Measurements from ENCODE around the gene ACIN1. TPM values are rescaled to one million over a fixed set of nuclear protein-coding genes. Genes with fewer than 3 reads are reported as not detected.
A peak's percentile ranks its signal among the peaks of the same experiment; 100 is the strongest.

ACIN1 gene
- total RNA-seq, 1 donor from 2014 or later, result 184 TPM

DNA sequence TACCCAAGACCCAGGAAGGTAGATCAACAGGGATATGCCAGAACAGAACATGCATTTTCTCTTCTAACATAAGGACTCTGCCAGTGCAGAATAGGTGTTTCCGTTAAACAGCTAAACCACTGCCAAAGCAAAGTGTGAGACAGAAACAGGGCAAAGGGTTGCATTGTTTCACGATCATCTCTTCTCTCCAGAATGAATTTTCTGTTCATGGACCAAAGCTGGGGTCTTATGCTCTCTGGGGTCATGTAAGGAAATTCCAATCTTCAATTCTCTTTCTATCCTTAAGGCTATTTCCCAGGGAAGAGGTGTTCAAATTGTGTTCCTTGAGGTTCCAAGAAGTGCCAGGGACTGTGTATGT is 71.2 kb downstream of the ACIN1 start:
- no peak for DNase-seq (ENCODE audit: low spot score)
- Mint-ChIP-seq H3K36me3 (peaks cover 26% of the 10 kb centered on the region), H3K27ac (peak overlapping the region; percentile 23), H3K4me1 (peaks cover 30% of the 10 kb centered on the region), H3K9me3 (no peaks in the 10 kb centered on the region), H3K4me3 (no peak overlapping the region), H3K27me3 (ENCODE audit: insufficient read depth, low read depth) (no peaks in the 10 kb centered on the region)
- TF ChIP-seq EZH2 (IDR thresholded peaks at IDR 0.05) (no peak), EZH2phosphoT487 (IDR thresholded peaks at IDR 0.05) (no peak)
- peaks cover 60% of the 10 kb centered on the region for H3F3A ChIP-seq (ENCODE audit: low read depth)
- H3K9ac ChIP-seq, result no peak overlapping the region
- H3K4me1 ChIP-seq, result peaks cover 38% of the 10 kb centered on the region
- no peaks in the 10 kb centered on the region for H3K36me3 ChIP-seq
- peaks cover 5% of the 10 kb centered on the region for H4K20me1 ChIP-seq (ENCODE audit: low read depth)
- peaks cover 12% of the 10 kb centered on the region for H3K79me2 ChIP-seq (ENCODE audit: low read depth)
- no peak overlapping the region for H3K27ac ChIP-seq
- H3K9me3 ChIP-seq (ENCODE audit: low read depth), result no peaks in the 10 kb centered on the region
- H3K4me3 ChIP-seq, result no peak overlapping the region
- H2AFZ ChIP-seq (replicated peaks), result no peak overlapping the region
- H3K27me3 ChIP-seq, result no peaks in the 10 kb centered on the region
- no peak overlapping the region for H3K4me2 ChIP-seq

DNA sequence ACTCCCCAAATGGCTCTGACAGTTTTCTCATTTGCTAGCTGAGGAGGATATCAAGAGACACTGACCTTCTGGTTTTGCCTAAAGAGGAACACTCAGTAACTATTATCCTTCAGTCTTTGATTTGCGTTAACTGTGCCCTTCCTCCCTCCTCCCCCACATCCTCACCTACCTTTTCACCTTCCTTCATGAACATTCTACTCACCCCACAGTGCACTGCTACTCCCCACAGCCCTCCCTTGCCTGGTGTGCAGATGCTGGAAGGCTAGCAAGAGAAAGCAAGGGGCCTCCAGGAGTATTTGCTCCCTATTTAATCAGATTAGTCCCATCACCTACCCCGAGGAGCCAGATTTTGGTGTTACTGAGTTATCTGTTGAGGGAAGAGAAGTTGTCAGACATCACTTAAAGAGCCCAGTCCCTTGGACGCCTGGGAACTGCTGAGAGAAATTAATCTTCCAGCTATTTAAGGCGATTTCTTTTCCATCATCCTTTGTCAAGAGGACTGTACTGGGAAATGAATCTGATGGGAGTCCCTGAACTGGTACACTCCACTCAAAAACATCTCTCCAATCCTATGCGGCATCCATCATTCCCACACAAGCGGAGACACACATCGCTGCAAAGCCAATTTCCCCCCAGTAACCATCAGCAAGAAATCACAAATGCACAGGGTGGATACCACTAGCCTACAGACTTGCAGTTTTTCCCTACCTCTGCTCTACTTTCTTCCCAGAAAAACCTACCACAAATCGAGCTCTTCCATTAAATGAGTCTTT is 71.7 kb downstream of the ACIN1 start:
- TF ChIP-seq EZH2phosphoT487 (IDR thresholded peaks at IDR 0.05) (no peak), EZH2 (IDR thresholded peaks at IDR 0.05) (no peak), CTCF (IDR thresholded peaks at IDR 0.05) (no peak)
- peak overlapping the region; percentile 13 for H3K27ac ChIP-seq
- H3K36me3 ChIP-seq, result no peaks in the 10 kb centered on the region
- peaks cover 4% of the 10 kb centered on the region for H4K20me1 ChIP-seq (ENCODE audit: low read depth)
- no peak overlapping the region for H2AFZ ChIP-seq (replicated peaks)
- no peaks in the 10 kb centered on the region for H3K9me3 ChIP-seq (ENCODE audit: low read depth)
- peaks cover 55% of the 10 kb centered on the region for H3F3A ChIP-seq (ENCODE audit: low read depth)
- H3K4me1 ChIP-seq, result peaks cover 39% of the 10 kb centered on the region
- no peak for DNase-seq (ENCODE audit: low spot score)
- H3K4me2 ChIP-seq, result no peak overlapping the region
- H3K27me3 ChIP-seq, result no peaks in the 10 kb centered on the region
- Mint-ChIP-seq H3K9me3 (no peaks in the 10 kb centered on the region), H3K27me3 (ENCODE audit: insufficient read depth, low read depth) (no peaks in the 10 kb centered on the region), H3K4me3 (peak overlapping the region; percentile 25), H3K27ac (peak overlapping the region; percentile 23), H3K36me3 (peaks cover 24% of the 10 kb centered on the region), H3K4me1 (peaks cover 30% of the 10 kb centered on the region)
- H3K9ac ChIP-seq, result no peak overlapping the region
- H3K79me2 ChIP-seq (ENCODE audit: low read depth), result peaks cover 7% of the 10 kb centered on the region
- no peak overlapping the region for H3K4me3 ChIP-seq

DNA sequence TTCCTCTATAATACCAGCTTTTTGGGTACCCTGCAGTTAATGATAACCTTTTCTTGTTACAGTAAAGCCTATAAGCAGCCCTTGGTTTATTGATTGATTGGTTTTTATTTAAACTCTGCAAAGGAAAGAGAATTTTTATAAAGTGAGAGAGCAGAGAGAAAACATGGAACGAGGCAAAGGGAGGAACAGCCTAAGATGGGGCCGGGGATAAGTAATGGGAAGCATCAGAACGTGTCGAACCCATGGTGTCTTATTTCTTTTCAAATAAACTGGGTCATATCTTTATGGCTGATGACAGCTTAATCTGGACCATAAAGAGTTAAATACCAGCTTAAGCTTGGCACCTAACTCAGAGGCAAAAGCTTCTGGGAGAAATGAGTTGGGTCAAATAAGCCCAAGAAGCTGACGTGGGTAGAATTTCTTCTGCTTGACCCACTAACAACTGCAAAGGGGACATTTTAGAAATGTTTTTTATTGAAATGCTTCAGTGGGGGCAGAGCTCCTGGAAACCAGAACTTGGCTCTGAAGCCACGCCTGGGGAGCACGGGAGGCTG is 73.0 kb downstream of the ACIN1 start:
- H3F3A ChIP-seq (ENCODE audit: low read depth), result peaks cover 51% of the 10 kb centered on the region
- H3K27ac Mint-ChIP-seq, result no peak overlapping the region
- no peaks in the 10 kb centered on the region for H4K20me1 ChIP-seq (ENCODE audit: low read depth)
- H3K9me3 Mint-ChIP-seq, result no peaks in the 10 kb centered on the region
- no peaks in the 10 kb centered on the region for H3K27me3 ChIP-seq
- H3K27ac ChIP-seq, result no peak overlapping the region
- no peak for TF ChIP-seq EZH2phosphoT487 (IDR thresholded peaks at IDR 0.05)
- no peak for TF ChIP-seq CTCF (IDR thresholded peaks at IDR 0.05)
- no peak for TF ChIP-seq EZH2 (IDR thresholded peaks at IDR 0.05)
- H3K4me1 ChIP-seq, result peaks cover 44% of the 10 kb centered on the region
- H3K9me3 ChIP-seq (ENCODE audit: low read depth), result no peaks in the 10 kb centered on the region
- no peak overlapping the region for H3K4me2 ChIP-seq
- peaks cover 30% of the 10 kb centered on the region for H3K4me1 Mint-ChIP-seq
- peaks cover 18% of the 10 kb centered on the region for H3K36me3 Mint-ChIP-seq
- no peak overlapping the region for H3K4me3 Mint-ChIP-seq
- DNase-seq (ENCODE audit: low spot score), result no peak
- H3K27me3 Mint-ChIP-seq (ENCODE audit: insufficient read depth, low read depth), result no peaks in the 10 kb centered on the region
- H3K9ac ChIP-seq, result no peak overlapping the region
- H2AFZ ChIP-seq (replicated peaks), result no peak overlapping the region
- H3K4me3 ChIP-seq, result no peak overlapping the region
- no peaks in the 10 kb centered on the region for H3K79me2 ChIP-seq (ENCODE audit: low read depth)
- no peaks in the 10 kb centered on the region for H3K36me3 ChIP-seq

DNA sequence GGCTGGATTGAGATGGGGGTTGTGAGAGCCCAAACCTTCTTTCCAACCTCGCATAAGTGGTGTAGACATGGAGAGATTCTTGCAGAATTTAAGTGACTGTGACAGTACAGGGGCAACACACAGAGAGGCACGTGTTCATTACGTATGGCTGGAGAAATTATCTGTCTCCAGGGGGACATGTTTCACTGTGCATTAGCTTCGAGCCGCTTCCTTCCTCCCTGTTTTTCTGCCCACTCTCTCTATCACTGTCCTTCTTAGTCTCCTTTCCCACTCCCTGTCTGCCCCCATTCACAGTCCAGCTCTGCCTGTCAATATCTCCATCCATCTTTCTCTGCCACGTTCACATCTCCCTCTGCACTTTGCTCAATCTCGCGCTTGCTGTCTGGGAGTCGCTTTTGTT is 73.5 kb downstream of the ACIN1 start:
- no peak overlapping the region for H3K4me3 ChIP-seq
- Mint-ChIP-seq H3K4me1 (peaks cover 30% of the 10 kb centered on the region), H3K27ac (peak overlapping the region; percentile 45), H3K36me3 (peaks cover 18% of the 10 kb centered on the region), H3K9me3 (no peaks in the 10 kb centered on the region), H3K4me3 (no peak overlapping the region), H3K27me3 (ENCODE audit: insufficient read depth, low read depth) (no peaks in the 10 kb centered on the region)
- TF ChIP-seq EZH2phosphoT487 (IDR thresholded peaks at IDR 0.05) (no peak), EZH2 (IDR thresholded peaks at IDR 0.05) (no peak), CTCF (IDR thresholded peaks at IDR 0.05) (no peak)
- peak overlapping the region; percentile 54 for H3K27ac ChIP-seq
- no peaks in the 10 kb centered on the region for H3K36me3 ChIP-seq
- peaks cover 51% of the 10 kb centered on the region for H3F3A ChIP-seq (ENCODE audit: low read depth)
- no peaks in the 10 kb centered on the region for H3K9me3 ChIP-seq (ENCODE audit: low read depth)
- H3K4me1 ChIP-seq, result peaks cover 44% of the 10 kb centered on the region
- no peaks in the 10 kb centered on the region for H3K27me3 ChIP-seq
- no peak overlapping the region for H3K4me2 ChIP-seq
- DNase-seq (ENCODE audit: low spot score), result no peak
- H4K20me1 ChIP-seq (ENCODE audit: low read depth), result no peaks in the 10 kb centered on the region
- no peak overlapping the region for H2AFZ ChIP-seq (replicated peaks)
- no peak overlapping the region for H3K9ac ChIP-seq
- no peaks in the 10 kb centered on the region for H3K79me2 ChIP-seq (ENCODE audit: low read depth)

All from neural progenitor cell (in vitro differentiated cells).